Neutrophil (primary cell): ENCODE data around the gene DDIT3.
A peak's percentile ranks its signal among the peaks of the same experiment; 100 is the strongest.

Experiments used
- H3K27ac ChIP-seq: fragments of 200-600 bp; sonication (generic); 2 replicates; pipeline ENCODE4 v1.5.1; 2016; ENCODE audit warnings: mild to moderate bottlenecking, moderate library complexity
- H3K27me3 ChIP-seq: fragments of 200-600 bp; sonication (generic); 2 replicates; pipeline ENCODE4 v1.6.0; 2016; ENCODE audit warnings: mild to moderate bottlenecking
- H3K36me3 ChIP-seq: fragments of 200-600 bp; sonication (generic); 2 replicates; pipeline ENCODE4 v1.5.1; 2017
- H3K4me1 ChIP-seq, 2 experiments: fragments of 200-600 bp in 1 of 2; sonication (generic) in 1 of 2; 1 replicate in 1 of 2; 2 replicates in 1 of 2; pipeline versions ENCODE4 v1.5.1 to v1.6.1; 2013 to 2016; ENCODE audit warnings: low read depth in 1 of 2, low read length in 1 of 2, mild to moderate bottlenecking in 1 of 2, moderate library complexity in 1 of 2; ENCODE audit not compliant: control insufficient read depth in 1 of 2, insufficient read depth in 1 of 2
- H3K4me3 ChIP-seq, 2 experiments: fragments of 200-600 bp in 1 of 2; sonication (generic) in 1 of 2; 1 replicate in 1 of 2; 2 replicates in 1 of 2; pipeline ENCODE4 v1.5.1; 2013 to 2016; ENCODE audit warnings: low read depth in 1 of 2, low read length in 1 of 2, mild to moderate bottlenecking in 1 of 2, moderate library complexity in 1 of 2
- H3K9me3 ChIP-seq: fragments of 200-600 bp; sonication (generic); 2 replicates; pipeline ENCODE4 v1.5.1; 2016
- CTCF ChIP-seq: fragments of 200-600 bp; sonication (generic); IDR thresholded peaks from 2 replicates; pipeline ENCODE4 v1.5.1; 2016; ENCODE audit warnings: antibody characterized with exemption

The DDIT3 gene

GRCh38 chr12:57523706-57524614 is 3.6 kb upstream of the DDIT3 start:
- TF ChIP-seq CTCF: no peak
- Histone ChIP-seq H3K27me3 (no peaks in the 10 kb centered on the region), H3K27ac (peak overlapping the region; percentile 100), H3K36me3 (peaks cover 49% of the 10 kb centered on the region), H3K4me1 (peaks cover 47 to 50% of the 10 kb centered on the region in 2 experiments), H3K9me3 (no peaks in the 10 kb centered on the region), H3K4me3 (peak overlapping the region; percentile 78 to 99)

- peaks cover 55 to 59% of the 10 kb centered on the region in 2 experiments for H3K4me1 ChIP-seq
- peak overlapping the region; percentile 100 for H3K27ac ChIP-seq
- H3K9me3 ChIP-seq: no peaks in the 10 kb centered on the region
- TF ChIP-seq CTCF: no peak
- no peaks in the 10 kb centered on the region for H3K27me3 ChIP-seq
- H3K36me3 ChIP-seq: peaks cover 48% of the 10 kb centered on the region
- peak overlapping the region; percentile 78 to 99 for H3K4me3 ChIP-seq
These were observed 2.8 kb upstream of the DDIT3 start for GRCh38 chr12:57522887-57523705.

- Histone ChIP-seq H3K27ac (peak within 1 kb of the TSS; percentile 100), H3K4me3 (peak within 1 kb of the TSS; percentile 78 to 99), H3K9me3 (no peaks in the 10 kb centered on the region), H3K36me3 (peaks cover 48% of the 10 kb centered on the region), H3K27me3 (no peaks in the 10 kb centered on the region), H3K4me1 (peaks cover 56 to 59% of the 10 kb centered on the region in 2 experiments)
- TF ChIP-seq CTCF: peak; percentile 19
These were observed 1.9 kb upstream of the DDIT3 start, which contains the start of gene MBD6 for GRCh38 chr12:57522011-57522886. TSS of gene MBD6 (plus strand) at chr12:57522824. CDS start at chr12:57524304, 1,480 bp downstream.

- Histone ChIP-seq H3K4me1 (peaks cover 56 to 59% of the 10 kb centered on the region in 2 experiments), H3K27ac (peak overlapping the region; percentile 100), H3K36me3 (peaks cover 48% of the 10 kb centered on the region), H3K27me3 (no peaks in the 10 kb centered on the region), H3K4me3 (peak overlapping the region; percentile 69 to 78), H3K9me3 (no peaks in the 10 kb centered on the region)
- no peak for TF ChIP-seq CTCF
These were observed 1.3 kb upstream of the DDIT3 start for GRCh38 chr12:57521525-57522010.

- Histone ChIP-seq H3K36me3 (peaks cover 48% of the 10 kb centered on the region), H3K4me1 (peaks cover 49 to 51% of the 10 kb centered on the region in 2 experiments), H3K4me3 (peak overlapping the region; percentile 78 to 98), H3K9me3 (no peaks in the 10 kb centered on the region), H3K27ac (peak overlapping the region; percentile 100), H3K27me3 (no peaks in the 10 kb centered on the region)
- TF ChIP-seq CTCF: peak; percentile 37
These were observed 590 bp downstream of the DDIT3 start for GRCh38 chr12:57519796-57520052.
